Measurements from ENCODE around the gene DGKZ.

GRCh38 chr11:46397526-46397925 lies 50.3 kb downstream of the DGKZ start:
- TF ChIP-seq CTCF (IDR thresholded peaks at IDR 0.05) (no peak), EZH2phosphoT487 (IDR thresholded peaks at IDR 0.05) (no peak), EZH2 (IDR thresholded peaks at IDR 0.05) (no peak)

Data from neural progenitor cell (in vitro differentiated cells).